ENCODE measurements around the gene IGIP. TPM values are rescaled to one million over a fixed set of nuclear protein-coding genes. Genes with fewer than 3 reads are reported as not detected.

IGIP gene
- total RNA-seq (2014; rRNA removed; shearing (Covaris generic)), result 0.72 and 1.4 TPM in 2 replicates

GRCh38 chr5:140125637-140126036 is at the start of gene IGIP:
TSS of gene IGIP (plus strand) at chr5:140125937. CDS start at chr5:140128477, 2,540 bp downstream.

DNA sequence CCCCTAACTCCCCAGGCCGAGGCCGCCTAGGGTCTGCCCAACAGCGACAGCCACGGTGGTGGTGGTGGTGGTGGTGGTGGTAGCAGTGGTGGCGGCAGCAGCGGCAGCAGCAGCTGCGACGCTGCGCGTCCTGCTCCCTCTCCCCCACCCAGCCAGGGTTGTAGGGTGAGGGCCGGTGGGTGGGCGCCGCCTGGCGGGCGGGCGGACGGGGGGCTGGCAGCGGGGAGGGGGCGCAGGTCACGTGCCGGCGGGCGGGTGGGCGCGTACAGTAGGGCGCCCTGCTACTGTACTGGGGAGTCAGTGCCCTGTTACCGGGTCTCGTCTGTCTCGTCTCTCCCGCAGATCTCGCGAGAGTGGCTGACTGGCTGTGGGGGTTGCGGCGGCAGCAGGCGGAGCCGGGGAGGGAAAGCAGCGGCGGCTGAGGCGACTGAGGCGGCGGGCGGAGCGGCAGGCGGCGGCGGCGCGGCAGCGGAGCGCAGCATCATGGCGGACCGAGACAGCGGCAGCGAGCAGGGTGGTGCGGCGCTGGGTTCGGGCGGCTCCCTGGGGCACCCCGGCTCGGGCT is 12.0 kb upstream of the IGIP start, which contains the start of gene PURA:
Gene PURA (plus strand): TSS at position 411 of the 565 bp plus-strand sequence. CDS start 73 bp downstream, at position 484.

GRCh38 chr5:140174465-140175366 is 49.0 kb downstream of the IGIP start, which contains the start of gene CYSTM1:
TSS of gene CYSTM1 (plus strand) at chr5:140175188. CDS start at chr5:140194466, 19,278 bp downstream.

Other genes starting within 250 kb of the IGIP start
- gene NRG2, start 82.6 kb upstream of the IGIP start, total RNA-seq (2014; rRNA removed; shearing (Covaris generic)), result 8.5 and 8.9 TPM in 2 replicates
- gene PURA, start 11.8 kb upstream of the IGIP start, total RNA-seq (2014; rRNA removed; shearing (Covaris generic)), result 8.9 and 11.4 TPM in 2 replicates
- 20.3 TPM in 2 replicates for gene CYSTM1, start 49.3 kb downstream of the IGIP start, total RNA-seq (2014; rRNA removed; shearing (Covaris generic))
- gene PFDN1, start 177.2 kb downstream of the IGIP start, total RNA-seq (2014; rRNA removed; shearing (Covaris generic)), result 62.6 and 83.2 TPM in 2 replicates
- 16.0 and 21.3 TPM in 2 replicates for gene HBEGF, start 220.7 kb downstream of the IGIP start, total RNA-seq (2014; rRNA removed; shearing (Covaris generic))
- not detected in 2 replicates for gene SLC4A9, start 234.3 kb downstream of the IGIP start, total RNA-seq (2014; rRNA removed; shearing (Covaris generic))

All from A375 (cell line).